ENCODE measurements around the gene ZNF431.
A peak's percentile ranks its signal among the peaks of the same experiment; 100 is the strongest.
"Not testable (repeated sequence)": the region's sequence is repeated elsewhere in the genome, so short reads cannot be mapped to it uniquely, and the experiment has no call there.

Gene ZNF431

GRCh38 chr19:21141787-21142464 lies at the start of gene ZNF431:
TSS of gene ZNF431 (plus strand) at chr19:21142040. CDS start at chr19:21142184, 144 bp downstream.
- peak; percentile 77 for DNase-seq (ENCODE audit: low read depth, low spot score)

- DNase-seq (ENCODE audit: low read depth, low spot score), result no peak
Observed at GRCh38 chr19:21092109-21092508, 49.7 kb upstream of the ZNF431 start.

GRCh38 chr19:21094347-21095025 lies 47.4 kb upstream of the ZNF431 start:
- no peak for DNase-seq (ENCODE audit: low read depth, low spot score)

- no peak for DNase-seq (ENCODE audit: low read depth, low spot score)
Observed at GRCh38 chr19:21098291-21098690, 43.5 kb upstream of the ZNF431 start.

- DNase-seq (ENCODE audit: low read depth, low spot score), result no peak
Observed at GRCh38 chr19:21101521-21102242, 40.2 kb upstream of the ZNF431 start.

GRCh38 chr19:21109116-21109515 lies 32.7 kb upstream of the ZNF431 start:
- DNase-seq (ENCODE audit: low read depth, low spot score), result no peak

- DNase-seq (ENCODE audit: low read depth, low spot score), result no peak
Observed at GRCh38 chr19:21110183-21110582, 31.7 kb upstream of the ZNF431 start.

GRCh38 chr19:21115430-21115829 lies 26.4 kb upstream of the ZNF431 start:
- DNase-seq (ENCODE audit: low read depth, low spot score), result no peak

GRCh38 chr19:21117041-21117907 lies 24.6 kb upstream of the ZNF431 start:
- no peak for DNase-seq (ENCODE audit: low read depth, low spot score)

- DNase-seq (ENCODE audit: low read depth, low spot score), result no peak
Observed at GRCh38 chr19:21126078-21126477, 15.8 kb upstream of the ZNF431 start.

GRCh38 chr19:21127001-21127400 lies 14.8 kb upstream of the ZNF431 start:
- DNase-seq (ENCODE audit: low read depth, low spot score), result no peak

- DNase-seq (ENCODE audit: low read depth, low spot score), result no peak
Observed at GRCh38 chr19:21127898-21128297, 13.9 kb upstream of the ZNF431 start.

GRCh38 chr19:21128901-21129698 lies 12.7 kb upstream of the ZNF431 start:
- no peak for DNase-seq (ENCODE audit: low read depth, low spot score)

- DNase-seq (ENCODE audit: low read depth, low spot score), result no peak
Observed at GRCh38 chr19:21130097-21130775, 11.6 kb upstream of the ZNF431 start.

- no peak for DNase-seq (ENCODE audit: low read depth, low spot score)
Observed at GRCh38 chr19:21133633-21134032, 8.2 kb upstream of the ZNF431 start.

GRCh38 chr19:21134934-21135366 lies 6.9 kb upstream of the ZNF431 start:
- DNase-seq (ENCODE audit: low read depth, low spot score), result no peak

GRCh38 chr19:21135433-21135832 lies 6.4 kb upstream of the ZNF431 start:
- DNase-seq (ENCODE audit: low read depth, low spot score), result no peak

- DNase-seq (ENCODE audit: low read depth, low spot score), result no peak
Observed at GRCh38 chr19:21138130-21138529, 3.7 kb upstream of the ZNF431 start.

- DNase-seq (ENCODE audit: low read depth, low spot score), result not testable (repeated sequence)
Observed at GRCh38 chr19:21141006-21141405, 834 bp upstream of the ZNF431 start.

- DNase-seq (ENCODE audit: low read depth, low spot score), result no peak
Observed at GRCh38 chr19:21143428-21143827, 1.6 kb downstream of the ZNF431 start.

All from activated CD4-positive, CD25-positive, alpha-beta regulatory T cell treated with anti-CD3 and anti-CD28 coated beads, Interleukin-2, amount 50 U/mL, for 16 hours (primary cell).